ENCODE data around the gene GRIK3. TPM values are rescaled to one million over a fixed set of nuclear protein-coding genes. Genes with fewer than 3 reads are reported as not detected.

Gene GRIK3
- total and polyA plus RNA-seq, 4 donors, result 0.03 to 0.08 (median 0.05) TPM; not detected in 1

GRCh38 chr1:37031871-37032270 is 2.4 kb downstream of the GRIK3 start:
- no peak for DNase-seq (ENCODE audit: low spot score)
- H3K9ac ChIP-seq (ENCODE audit: low read depth in 1 of 2, low read length in 2 of 2), result no peak overlapping the region
- peaks cover 2 to 21% (median 13%) of the 10 kb centered on the region in 4 donors for H3K27me3 ChIP-seq (ENCODE audit: control insufficient read depth in 4 of 4, insufficient read depth in 4 of 4, low read length in 3 of 4)
- no peak overlapping the region for H3K27ac ChIP-seq (ENCODE audit: low read depth in 1 of 2, low read length in 2 of 2)
- WGBS, result 27% methylated on average over 9 of the region's 9 CpGs
- H3K4me1 ChIP-seq (ENCODE audit: control insufficient read depth in 4 of 4, insufficient read depth in 4 of 4, low read length in 3 of 4), result peaks cover 0 to 8% (median 3%) of the 10 kb centered on the region in 4 donors
- no peaks in the 10 kb centered on the region for H3K36me3 ChIP-seq (ENCODE audit: control insufficient read depth in 4 of 4, insufficient read depth in 3 of 4, low read depth in 1 of 4, low read length in 3 of 4)
- no peak for TF ChIP-seq GABPA (IDR thresholded peaks at IDR 0.05 in 1 of 2, conservative IDR thresholded peaks at IDR 0.05 in 1 of 2)
- TF ChIP-seq ZBTB33 (IDR thresholded peaks at IDR 0.05), result no peak
- no peak for TF ChIP-seq NR2F2 (IDR thresholded peaks at IDR 0.05)
- no peak for TF ChIP-seq CTCF (IDR thresholded peaks at IDR 0.05; ENCODE audit: low read depth, low read length, missing input control)
- no peak for TF ChIP-seq ATF3 (IDR thresholded peaks at IDR 0.05)
- no peak for TF ChIP-seq HNF4G (IDR thresholded peaks at IDR 0.05)
- TF ChIP-seq JUND (IDR thresholded peaks at IDR 0.05), result no peak
- TF ChIP-seq EGR1 (IDR thresholded peaks at IDR 0.05; ENCODE audit: low read depth in 2 of 2), result no peak
- no peak for TF ChIP-seq MAX (IDR thresholded peaks at IDR 0.05)
- TF ChIP-seq REST (IDR thresholded peaks at IDR 0.05), result no peak
- no peak for TF ChIP-seq FOXA2 (IDR thresholded peaks at IDR 0.05)
- no peak for TF ChIP-seq RXRA (IDR thresholded peaks at IDR 0.05)
- TF ChIP-seq TAF1 (conservative IDR thresholded peaks at IDR 0.05), result no peak
- no peak for TF ChIP-seq FOXA1 (IDR thresholded peaks at IDR 0.05)
- no peak for TF ChIP-seq YY1 (IDR thresholded peaks at IDR 0.05)
- no peak overlapping the region for H3K4me3 ChIP-seq (ENCODE audit: low read depth in 1 of 3, low read length in 3 of 3)
- no peaks in the 10 kb centered on the region for H3K9me3 ChIP-seq (ENCODE audit: control insufficient read depth in 4 of 4, low read length in 3 of 4)

GRCh38 chr1:37031429-37031828 is 2.9 kb downstream of the GRIK3 start:
- H3K4me3 ChIP-seq (ENCODE audit: low read depth in 1 of 3, low read length in 3 of 3), result no peak overlapping the region
- no peak overlapping the region for H3K27ac ChIP-seq (ENCODE audit: low read depth in 1 of 2, low read length in 2 of 2)
- no peaks in the 10 kb centered on the region for H3K36me3 ChIP-seq (ENCODE audit: control insufficient read depth in 4 of 4, insufficient read depth in 3 of 4, low read depth in 1 of 4, low read length in 3 of 4)
- H3K27me3 ChIP-seq (ENCODE audit: control insufficient read depth in 4 of 4, insufficient read depth in 4 of 4, low read length in 3 of 4), result peaks cover 2 to 21% (median 12%) of the 10 kb centered on the region in 4 donors
- WGBS, result 59% methylated on average over 8 of the region's 8 CpGs
- H3K9ac ChIP-seq (ENCODE audit: low read depth in 1 of 2, low read length in 2 of 2), result no peak overlapping the region
- no peaks in the 10 kb centered on the region for H3K9me3 ChIP-seq (ENCODE audit: control insufficient read depth in 4 of 4, low read length in 3 of 4)
- H3K4me1 ChIP-seq (ENCODE audit: control insufficient read depth in 4 of 4, insufficient read depth in 4 of 4, low read length in 3 of 4), result peaks cover 0 to 8% (median 3%) of the 10 kb centered on the region in 4 donors
- DNase-seq (ENCODE audit: low spot score), result no peak
- TF ChIP-seq MAX (IDR thresholded peaks at IDR 0.05) (no peak), HNF4G (IDR thresholded peaks at IDR 0.05) (no peak), REST (IDR thresholded peaks at IDR 0.05) (no peak), FOXA2 (IDR thresholded peaks at IDR 0.05) (no peak), JUND (IDR thresholded peaks at IDR 0.05) (no peak), CTCF (IDR thresholded peaks at IDR 0.05; ENCODE audit: low read depth, low read length, missing input control) (no peak), HNF4A (conservative IDR thresholded peaks at IDR 0.05) (no peak), ATF3 (IDR thresholded peaks at IDR 0.05) (no peak), YY1 (IDR thresholded peaks at IDR 0.05) (no peak), GABPA (IDR thresholded peaks at IDR 0.05 in 1 of 2, conservative IDR thresholded peaks at IDR 0.05 in 1 of 2) (no peak), EGR1 (IDR thresholded peaks at IDR 0.05; ENCODE audit: low read depth in 2 of 2) (no peak)

Data from liver (tissue), 9 donors.